WERI-Rb-1 (cell line): Measurements from ENCODE around the gene PSMC4.

Source experiments
- DNase-seq: peaks from one replicate; pipeline ENCODE4 v3.0.0-alpha.2; 2020
- H3K27ac ChIP-seq: fragments of 250-450 bp; sonication (Bioruptor Pico); 2 replicates; pipeline ENCODE4 v1.5.1; 2020; ENCODE audit warnings: mild to moderate bottlenecking, moderate library complexity
- H3K27me3 ChIP-seq: fragments of 250-450 bp; sonication (Bioruptor Pico); 2 replicates; pipeline ENCODE4 v1.5.1; 2021; ENCODE audit warnings: mild to moderate bottlenecking, low read depth, moderate library complexity; ENCODE audit not compliant: insufficient read depth, severe bottlenecking
- H3K36me3 ChIP-seq: fragments of 250-450 bp; sonication (Bioruptor Pico); 2 replicates; pipeline ENCODE4 v1.5.1; 2020; ENCODE audit warnings: mild to moderate bottlenecking, moderate library complexity
- H3K4me3 ChIP-seq: 2 replicates; pipeline ENCODE4 v1.5.1; 2011; ENCODE audit warnings: low read depth, mild to moderate bottlenecking, control low read depth, low read length
- H3K9me3 ChIP-seq: fragments of 250-450 bp; sonication (Bioruptor Pico); 2 replicates; pipeline ENCODE4 v1.5.1; 2021; ENCODE audit warnings: mild to moderate bottlenecking, moderate library complexity; ENCODE audit not compliant: severe bottlenecking
- CTCF ChIP-seq: IDR thresholded peaks from 2 replicates; pipeline ENCODE4 v1.5.1; 2011; ENCODE audit warnings: low read depth, mild to moderate bottlenecking, control low read depth, inconsistent platforms, low read length

Gene PSMC4

DNA sequence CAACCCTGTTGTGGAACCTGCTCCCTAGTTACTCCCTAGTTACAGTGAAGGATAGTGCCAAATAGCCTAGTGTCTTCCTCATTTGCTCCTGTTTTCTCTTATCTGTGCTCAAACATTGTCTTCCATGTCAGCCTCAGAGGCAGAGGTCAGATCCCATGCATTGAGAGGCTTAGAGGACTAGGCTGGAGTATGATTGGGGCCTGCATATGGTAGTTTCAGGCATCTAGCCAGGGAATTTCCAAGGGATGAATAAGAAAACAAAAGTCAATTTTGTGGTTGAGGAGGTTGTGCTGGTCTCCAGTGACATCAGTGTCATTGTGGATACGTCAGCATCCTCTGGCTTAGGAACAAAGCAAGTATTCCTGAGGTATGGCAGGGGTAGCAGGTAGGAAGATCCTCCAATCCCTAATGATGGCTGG is 35.3 kb downstream of the PSMC4 start:
- no peak for TF ChIP-seq CTCF
- Histone ChIP-seq H3K36me3 (peaks cover 13% of the 10 kb centered on the region), H3K4me3 (no peak overlapping the region), H3K27ac (no peak overlapping the region), H3K27me3 (no peaks in the 10 kb centered on the region), H3K9me3 (no peaks in the 10 kb centered on the region)
- no peak for DNase-seq

- Histone ChIP-seq H3K27me3 (no peaks in the 10 kb centered on the region), H3K27ac (no peak overlapping the region), H3K4me3 (no peak overlapping the region), H3K36me3 (peaks cover 20% of the 10 kb centered on the region), H3K9me3 (peaks cover 11% of the 10 kb centered on the region)
- no peak for TF ChIP-seq CTCF
- DNase-seq = no peak
Observed at GRCh38 chr19:40009674-40010073, 38.7 kb downstream of the PSMC4 start.

DNA sequence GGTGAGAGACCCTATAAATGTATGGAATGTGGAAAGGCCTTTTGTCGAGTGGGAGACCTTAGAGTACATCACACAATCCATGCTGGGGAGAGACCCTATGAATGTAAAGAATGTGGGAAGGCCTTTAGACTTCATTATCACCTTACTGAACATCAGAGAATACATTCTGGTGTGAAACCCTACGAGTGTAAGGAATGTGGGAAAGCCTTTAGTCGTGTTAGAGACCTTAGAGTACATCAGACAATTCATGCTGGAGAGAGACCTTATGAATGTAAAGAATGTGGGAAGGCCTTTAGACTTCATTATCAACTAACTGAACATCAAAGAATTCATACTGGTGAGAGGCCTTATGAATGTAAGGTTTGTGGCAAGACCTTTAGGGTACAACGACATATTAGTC is 43.0 kb downstream of the PSMC4 start:
- TF ChIP-seq CTCF = no peak
- Histone ChIP-seq H3K4me3 (no peak overlapping the region), H3K27me3 (no peaks in the 10 kb centered on the region), H3K9me3 (peaks cover 22% of the 10 kb centered on the region), H3K36me3 (peaks cover 10% of the 10 kb centered on the region), H3K27ac (no peak overlapping the region)
- DNase-seq = no peak

DNA sequence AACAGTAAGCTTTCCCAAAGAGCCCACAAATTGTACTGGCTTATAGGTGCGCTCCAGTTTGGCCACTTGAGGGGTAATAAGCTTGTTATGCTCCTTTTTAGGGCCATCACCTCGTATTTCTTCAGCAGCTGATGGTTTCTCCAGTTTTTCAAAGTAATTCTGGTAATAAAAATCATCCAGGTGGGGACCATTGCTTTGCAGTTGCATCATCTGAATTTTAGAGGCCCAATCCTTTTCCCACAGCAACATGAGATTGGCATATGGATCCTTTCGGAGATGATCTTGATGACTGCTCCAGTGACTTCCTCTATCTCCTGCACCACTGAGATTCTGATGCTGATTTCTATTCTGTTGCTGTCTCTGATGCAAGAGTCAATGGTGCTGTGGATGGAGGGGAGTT is 53.0 kb downstream of the PSMC4 start:
- no peak for DNase-seq

DNA sequence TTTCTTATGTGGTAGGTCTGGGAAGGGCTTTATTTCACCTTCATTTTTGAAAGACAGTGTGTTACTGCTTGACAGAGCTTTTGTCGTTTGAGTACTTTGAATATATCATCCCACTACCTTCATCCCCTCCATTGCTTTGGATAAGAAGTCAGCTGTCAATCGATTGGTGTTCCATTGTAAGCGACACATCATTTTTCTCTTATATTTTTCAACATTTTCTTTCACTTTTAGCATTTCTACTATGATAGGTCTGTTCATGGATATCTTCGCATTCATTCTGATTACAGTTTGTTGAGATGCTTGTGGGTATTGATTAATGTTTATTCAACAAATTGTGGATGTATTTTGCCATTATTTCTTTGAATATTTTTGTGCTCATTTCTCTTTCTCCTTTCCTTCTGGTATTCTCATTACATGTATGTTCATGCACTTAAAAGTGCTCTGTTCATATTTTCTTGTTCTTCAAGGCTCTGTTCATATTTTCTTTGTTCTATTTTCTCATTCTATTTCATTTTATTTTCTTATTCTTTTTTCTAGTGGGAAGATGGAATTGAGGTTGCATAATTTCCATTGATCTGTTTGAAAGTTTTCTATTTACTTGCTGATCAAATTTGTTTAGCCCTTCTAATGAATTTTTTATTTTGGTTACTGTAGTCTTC is 55.1 kb downstream of the PSMC4 start:
- DNase-seq = no peak
- peaks cover 15% of the 10 kb centered on the region for H3K9me3 ChIP-seq
- H3K27ac ChIP-seq = no peak overlapping the region
- no peaks in the 10 kb centered on the region for H3K27me3 ChIP-seq
- H3K4me3 ChIP-seq = no peak overlapping the region
- TF ChIP-seq CTCF = no peak
- no peaks in the 10 kb centered on the region for H3K36me3 ChIP-seq

More for the DNA sequence above, 53.0 kb downstream of the PSMC4 start:
- no peak for TF ChIP-seq CTCF
- Histone ChIP-seq H3K27me3 (no peaks in the 10 kb centered on the region), H3K4me3 (no peak overlapping the region), H3K9me3 (peaks cover 15% of the 10 kb centered on the region), H3K36me3 (no peaks in the 10 kb centered on the region), H3K27ac (no peak overlapping the region)

- Histone ChIP-seq H3K36me3 (no peaks in the 10 kb centered on the region), H3K9me3 (peaks cover 17% of the 10 kb centered on the region)
- TF ChIP-seq CTCF = no peak
Observed at GRCh38 chr19:40026597-40026970, 55.6 kb downstream of the PSMC4 start.

More at GRCh38 chr19:40026597-40026970, 55.6 kb downstream of the PSMC4 start:
- no peak overlapping the region for H3K27ac ChIP-seq
- no peak overlapping the region for H3K4me3 ChIP-seq
- no peak for DNase-seq
- H3K27me3 ChIP-seq = no peaks in the 10 kb centered on the region
